SK-N-SH treated with all-trans-retinoic acid at 6 μM for 48 hours (cell line): ENCODE results near the gene XRCC1.

Experiments
- ARNTL ChIP-seq: fragments of 450-650 bp; formaldehyde crosslinking; IDR thresholded peaks from 2 replicates; pipeline ENCODE4 v1.5.0; 2020; ENCODE audit warnings: low read depth, mild to moderate bottlenecking, moderate library complexity, borderline replicate concordance
- BACH2 ChIP-seq: fragments of 250-450 bp; sonication (Bioruptor Pico); IDR thresholded peaks from 2 replicates; pipeline ENCODE4 v1.9.0; 2021; ENCODE audit warnings: mild to moderate bottlenecking, borderline replicate concordance
- GLIS3 ChIP-seq: fragments of 250-450 bp; sonication (Bioruptor Pico); IDR thresholded peaks from 2 replicates; pipeline ENCODE4 v1.5.0; 2020; ENCODE audit warnings: mild to moderate bottlenecking, moderate library complexity
- PATZ1 ChIP-seq: fragments of 250-450 bp; sonication (Bioruptor Pico); IDR thresholded peaks from 2 replicates; pipeline ENCODE4 v1.8.0; 2020; ENCODE audit warnings: mild to moderate bottlenecking, moderate library complexity, borderline replicate concordance
- POU6F1 ChIP-seq: fragments of 250-450 bp; sonication (Bioruptor Pico); IDR thresholded peaks from 2 replicates; pipeline ENCODE4 v1.8.0; 2021; ENCODE audit warnings: low read depth, mild to moderate bottlenecking, moderate library complexity, borderline replicate concordance
- TOX ChIP-seq: fragments of 250-450 bp; sonication (Bioruptor Pico); IDR thresholded peaks from 2 replicates; pipeline ENCODE4 v1.8.0; 2021; ENCODE audit warnings: mild to moderate bottlenecking, moderate library complexity, borderline replicate concordance
- TSHZ2 ChIP-seq: fragments of 250-450 bp; sonication (Bioruptor Pico); IDR thresholded peaks from 2 replicates; pipeline ENCODE4 v1.5.0; 2020; ENCODE audit warnings: mild to moderate bottlenecking, moderate library complexity
- ZFP3 ChIP-seq: fragments of 250-450 bp; sonication (Bioruptor Pico); IDR thresholded peaks from 2 replicates; pipeline ENCODE4 v1.5.0; 2020; ENCODE audit warnings: mild to moderate bottlenecking, moderate library complexity
- ZFP30 ChIP-seq: fragments of 450-650 bp; formaldehyde crosslinking; IDR thresholded peaks from 2 replicates; pipeline ENCODE4 v1.5.0; 2022; ENCODE audit warnings: mild to moderate bottlenecking, moderate library complexity

- no peak for TF ChIP-seq ARNTL
- no peak for TF ChIP-seq PATZ1 (CRISPR knock-in tag)
- TF ChIP-seq POU6F1: no peak
- no peak for TF ChIP-seq GLIS3
- no peak for TF ChIP-seq ZFP3 (CRISPR knock-in tag)
- TF ChIP-seq TSHZ2 (CRISPR knock-in tag): no peak
- no peak for TF ChIP-seq TOX (CRISPR knock-in tag)
- no peak for TF ChIP-seq ZFP30 (CRISPR knock-in tag)
- TF ChIP-seq BACH2: no peak
These were observed 41.0 kb upstream of the XRCC1 start for GRCh38 chr19:43616306-43616705.
